Stimulated activated CD4-positive, alpha-beta T cell treated with anti-CD3 and anti-CD28 coated beads, Interleukin-4, amount 100 ng/mL, for 4 hours (primary cell): Measurements from ENCODE around the gene MSX1.

Experiments used
- DNase-seq, 2 experiments: peaks; one replicate each; pipeline ENCODE4 v3.0.0-alpha.2; 2020

MSX1 gene

DNA sequence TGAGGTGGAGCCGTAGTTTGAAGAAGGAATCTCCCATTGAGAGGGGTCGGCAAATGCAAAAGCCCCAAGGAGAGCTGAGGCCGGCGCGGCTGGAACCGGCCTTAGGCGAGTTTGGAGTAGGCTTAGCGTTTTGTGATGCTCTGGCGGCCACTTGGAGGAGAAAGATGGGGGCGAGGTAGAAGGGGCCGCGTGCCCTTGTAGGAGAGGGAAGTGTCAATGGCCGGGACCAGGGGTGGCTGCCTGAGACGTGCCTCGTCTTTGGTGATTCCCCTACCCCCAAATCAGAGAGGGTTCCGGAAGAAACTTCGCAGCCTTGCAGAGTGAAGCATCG lies 11.7 kb downstream of the MSX1 start:
- no peak for DNase-seq

DNA sequence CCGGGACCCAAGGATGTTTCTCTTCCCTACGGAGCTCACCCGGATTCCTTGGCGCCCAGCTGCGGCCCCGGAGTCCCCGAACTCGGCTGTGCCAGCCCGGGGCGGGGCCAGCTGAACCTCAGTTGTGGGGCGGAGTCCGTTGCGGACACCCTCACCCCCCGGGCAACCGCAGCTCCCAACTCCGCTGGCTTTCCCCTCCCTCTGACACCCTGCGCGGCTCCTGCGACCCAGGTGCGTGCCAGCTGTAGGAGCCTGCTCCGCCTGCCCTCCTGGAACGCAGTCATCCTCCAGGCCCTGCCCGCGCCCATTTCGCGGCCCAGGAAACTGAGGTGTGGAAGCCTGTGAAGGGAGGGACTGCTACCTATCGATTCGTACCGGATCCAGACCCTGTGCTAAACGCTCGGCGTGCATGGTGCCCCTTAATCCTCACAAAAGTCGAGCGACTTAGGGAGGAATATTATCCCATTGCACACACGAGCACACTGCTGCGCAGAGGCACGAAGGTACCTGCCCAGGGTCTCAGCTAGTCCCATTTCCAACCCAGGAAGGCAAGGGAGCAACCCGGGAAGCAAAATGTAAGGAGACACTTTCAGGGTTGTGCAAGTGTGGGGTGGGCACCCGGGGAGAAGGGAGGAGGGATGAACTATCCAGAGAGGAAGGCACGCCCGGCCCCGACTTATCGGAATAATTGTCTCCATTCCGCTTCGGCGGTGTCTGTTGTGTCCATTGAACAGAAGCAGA lies 12.3 kb downstream of the MSX1 start:
- no peak for DNase-seq

DNA sequence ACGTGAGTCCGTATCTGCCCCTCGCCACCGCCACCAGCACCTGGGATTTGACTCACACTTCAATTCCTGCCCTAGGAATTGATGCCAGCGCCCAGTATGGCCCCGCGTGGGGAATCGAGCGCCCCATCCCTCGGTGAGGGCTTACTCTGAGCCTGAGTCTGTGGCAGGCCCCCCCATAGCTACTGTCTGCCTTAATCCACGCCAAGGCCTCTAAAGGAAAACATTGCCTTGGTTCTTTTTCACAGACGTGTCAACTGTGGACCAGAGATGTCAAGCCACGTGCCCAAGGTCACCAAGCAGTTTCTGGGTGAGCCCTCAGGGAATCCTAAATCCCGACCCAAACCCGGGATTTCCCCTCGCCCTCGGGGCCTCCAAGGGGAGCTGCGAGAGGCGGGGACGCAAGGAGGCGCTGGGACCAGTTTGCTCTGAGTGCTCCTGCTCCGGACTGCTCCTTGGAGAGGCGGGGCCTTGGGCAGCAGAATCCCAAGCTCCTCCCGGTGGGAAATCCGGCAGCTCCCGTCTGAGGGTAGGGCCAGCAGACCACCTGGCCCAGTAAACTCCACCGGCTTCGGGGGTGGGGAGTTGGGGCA lies 12.9 kb downstream of the MSX1 start:
- no peak for DNase-seq

GRCh38 chr4:4873203-4873602 lies 13.7 kb downstream of the MSX1 start:
- no peak for DNase-seq

GRCh38 chr4:4874254-4874653 lies 14.8 kb downstream of the MSX1 start:
- no peak for DNase-seq

- DNase-seq = no peak
Measured at GRCh38 chr4:4875147-4875546, 15.7 kb downstream of the MSX1 start.

DNA sequence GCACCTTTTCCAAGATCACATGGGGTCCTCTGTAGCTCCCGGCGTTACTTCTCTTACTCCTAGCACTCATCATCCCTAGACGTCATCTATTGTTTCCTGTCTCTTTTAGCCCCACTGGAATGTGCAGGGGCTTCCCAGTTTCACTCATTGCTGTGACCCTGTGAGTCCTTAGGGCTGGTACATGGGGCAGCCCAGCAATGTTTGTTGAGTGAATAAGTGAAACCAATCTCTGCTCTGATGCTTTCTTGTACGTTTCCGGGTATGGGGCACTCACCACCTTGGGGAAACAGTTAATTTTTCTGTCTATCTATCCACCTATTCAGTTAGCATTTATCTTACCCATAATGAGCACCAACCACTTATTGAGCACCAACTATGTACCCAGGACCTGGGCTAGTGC lies 16.1 kb downstream of the MSX1 start:
- no peak for DNase-seq

- DNase-seq = no peak
Measured at GRCh38 chr4:4876945-4877661, 17.6 kb downstream of the MSX1 start.

DNA sequence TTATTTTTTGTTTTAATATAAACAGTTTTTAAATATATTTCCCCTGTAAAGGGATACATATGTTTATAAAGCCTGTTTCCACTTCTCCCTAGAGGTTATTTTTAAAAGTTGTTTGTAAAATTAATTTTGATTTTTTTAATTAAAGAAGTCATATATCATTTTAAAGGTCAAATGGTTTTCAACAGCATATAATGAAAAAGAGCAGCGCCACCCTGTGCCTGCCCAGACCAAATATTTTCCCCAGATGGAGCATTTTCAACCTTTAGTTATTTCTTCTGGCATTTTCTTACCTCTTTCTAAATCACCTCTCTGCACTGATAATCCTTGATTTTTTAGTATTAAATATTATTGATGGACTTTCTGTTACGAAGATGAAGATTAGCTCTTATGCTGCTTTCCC lies 21.0 kb downstream of the MSX1 start:
- DNase-seq = no peak

DNA sequence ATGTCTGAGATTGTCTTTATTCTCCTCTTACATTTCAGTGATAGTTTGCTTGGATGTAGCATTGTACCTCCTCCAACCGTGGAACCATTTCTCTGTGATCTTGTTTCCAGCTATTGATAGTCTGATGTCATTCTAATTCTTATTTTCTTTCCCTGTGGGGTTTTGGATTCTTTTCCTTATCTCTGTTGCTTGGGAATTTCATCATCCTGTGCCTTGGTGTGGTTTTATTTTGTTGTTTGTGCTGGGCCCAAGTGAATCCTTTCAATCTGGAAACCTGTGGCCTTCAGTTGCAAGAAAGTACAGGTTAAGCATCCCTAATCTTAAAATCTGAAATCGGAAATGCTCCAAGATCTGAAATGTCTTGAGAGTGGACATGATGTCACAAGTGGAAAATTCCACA lies 22.0 kb downstream of the MSX1 start:
- DNase-seq = no peak

- DNase-seq = no peak
Measured at GRCh38 chr4:4884611-4885010, 25.1 kb downstream of the MSX1 start.

GRCh38 chr4:4887426-4887825 lies 28.0 kb downstream of the MSX1 start:
- DNase-seq = no peak

DNA sequence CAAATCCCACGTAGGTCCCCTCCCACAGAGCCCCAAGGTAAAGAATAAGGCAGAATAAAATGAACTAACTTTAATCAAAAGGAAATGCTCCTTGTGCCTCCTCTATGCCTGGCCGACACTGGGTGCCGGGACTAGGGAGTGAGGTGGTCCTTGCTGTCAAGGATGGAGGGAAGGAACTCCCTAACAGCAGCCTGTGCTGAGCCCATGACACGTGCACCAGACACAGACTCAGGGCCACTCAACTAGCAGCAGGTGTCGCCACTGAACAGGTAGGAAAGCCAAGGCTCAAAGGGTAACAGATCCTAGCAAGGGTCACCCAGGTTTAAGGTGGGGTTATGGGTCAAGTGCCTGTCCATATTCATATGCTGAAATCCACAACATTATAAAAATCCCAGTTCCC lies 29.2 kb downstream of the MSX1 start:
- no peak for DNase-seq

- DNase-seq = no peak
Measured at GRCh38 chr4:4889781-4890180, 30.3 kb downstream of the MSX1 start.

DNA sequence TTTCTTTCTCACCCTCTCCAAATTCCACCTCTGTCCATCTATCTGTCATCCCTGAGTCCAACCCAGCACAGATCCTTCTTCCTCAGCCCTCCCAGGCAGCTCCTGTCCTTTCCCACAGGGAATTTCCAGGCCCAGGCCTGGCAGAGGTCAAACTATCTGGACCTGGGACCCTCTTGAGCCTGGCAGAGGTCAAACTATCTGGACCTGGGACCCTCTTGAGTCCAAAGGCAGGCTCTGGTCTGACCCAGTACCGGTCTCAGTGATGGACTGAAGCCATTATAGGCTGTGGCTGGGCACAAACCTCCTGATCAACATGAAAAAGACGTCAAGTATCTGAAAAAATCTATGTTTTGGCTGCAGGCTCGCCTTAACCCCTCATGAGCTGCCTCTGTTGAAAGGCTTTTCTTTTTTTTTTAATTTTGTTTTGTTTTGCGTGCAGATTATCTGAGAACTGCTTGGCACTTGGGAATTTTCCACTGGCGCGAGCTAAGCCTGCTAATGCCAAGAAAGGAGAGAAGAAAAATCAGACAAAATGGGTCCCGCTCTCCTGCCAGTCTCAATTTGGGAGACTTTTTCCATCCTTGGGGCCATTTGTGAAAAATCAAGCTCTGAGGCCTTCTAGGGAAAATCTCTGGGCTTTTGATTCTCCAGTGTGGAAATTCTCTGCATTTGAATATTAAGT lies 31.2 kb downstream of the MSX1 start:
- no peak for DNase-seq

GRCh38 chr4:4893721-4894120 lies 34.3 kb downstream of the MSX1 start:
- DNase-seq = no peak

DNA sequence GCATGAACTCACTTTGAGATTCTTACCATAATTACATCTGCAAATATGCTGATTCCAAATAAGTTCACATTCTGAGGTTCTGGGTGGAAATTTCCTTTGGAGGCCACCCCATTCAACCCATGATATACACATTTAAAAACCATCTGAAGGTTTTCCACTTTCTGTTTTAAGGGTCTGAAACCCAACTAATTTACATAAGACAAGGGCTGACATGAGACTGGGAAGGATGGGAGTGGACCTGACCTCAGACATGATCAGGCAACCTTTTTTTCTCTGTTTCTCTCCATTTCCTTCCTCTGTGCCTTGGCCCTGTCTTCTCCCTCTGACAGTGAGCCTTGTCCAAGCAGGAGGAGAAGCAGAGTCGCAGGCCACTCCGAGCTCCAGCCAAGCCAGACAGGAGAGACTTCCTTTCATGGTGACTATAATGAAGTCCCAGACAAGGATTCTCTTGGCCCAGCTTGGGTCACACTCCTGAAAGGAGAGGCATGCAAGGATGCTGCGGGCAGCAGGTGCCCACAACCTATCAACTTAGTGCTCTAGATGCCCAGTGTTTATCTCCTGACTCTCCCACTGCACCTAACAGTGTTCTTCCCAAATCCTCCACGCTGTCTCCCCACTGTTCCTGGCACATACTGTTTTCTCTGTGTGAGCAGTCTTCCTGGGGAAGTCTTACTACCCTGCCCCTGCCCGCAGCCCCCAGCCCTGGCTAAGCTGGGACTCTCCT lies 39.9 kb downstream of the MSX1 start:
- DNase-seq = no peak

GRCh38 chr4:4901877-4902276 lies 42.4 kb downstream of the MSX1 start:
- DNase-seq = no peak

GRCh38 chr4:4912155-4912554 lies 52.7 kb downstream of the MSX1 start:
- no peak for DNase-seq

DNA sequence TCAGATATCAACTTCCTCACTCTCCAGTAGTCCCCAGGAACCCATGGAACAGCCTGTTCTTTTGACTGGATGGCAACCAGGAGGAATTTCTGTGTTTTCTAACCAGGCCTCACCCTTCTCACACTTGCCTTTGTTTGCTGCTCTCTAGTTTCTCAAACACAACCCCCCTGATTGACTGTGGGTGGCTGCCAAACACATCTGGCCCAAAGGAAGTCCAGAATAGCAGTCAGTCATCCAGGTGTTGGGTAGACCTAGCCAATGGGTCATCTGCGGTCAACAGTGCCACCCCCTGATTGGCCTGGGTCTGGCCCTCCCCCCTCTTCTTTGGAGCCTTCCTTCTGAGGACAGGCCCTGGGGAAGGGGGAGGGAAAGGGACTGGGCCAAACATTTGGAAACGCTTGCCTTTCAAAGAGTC lies 53.7 kb downstream of the MSX1 start:
- no peak for DNase-seq
